Stimulated activated CD4-positive, alpha-beta T cell treated with anti-CD3 and anti-CD28 coated beads, Interleukin-15, amount 100 ng/mL, for 48 hours (primary cell): Measurements from ENCODE around the gene PPFIA3.
"Not testable (repeated sequence)": the region's sequence is repeated elsewhere in the genome, so short reads cannot be mapped to it uniquely, and the experiment has no call there.

ENCODE experiments used
- DNase-seq, 2 donors: peaks; one replicate each; pipeline ENCODE4 v3.0.0-alpha.2; 2020; ENCODE audit warnings: low read depth in 2 of 2

The PPFIA3 gene

GRCh38 chr19:49150106-49150943 is 31.0 kb downstream of the PPFIA3 start:
- peak in 1 of 2 donors; percentile 18 for DNase-seq

DNA sequence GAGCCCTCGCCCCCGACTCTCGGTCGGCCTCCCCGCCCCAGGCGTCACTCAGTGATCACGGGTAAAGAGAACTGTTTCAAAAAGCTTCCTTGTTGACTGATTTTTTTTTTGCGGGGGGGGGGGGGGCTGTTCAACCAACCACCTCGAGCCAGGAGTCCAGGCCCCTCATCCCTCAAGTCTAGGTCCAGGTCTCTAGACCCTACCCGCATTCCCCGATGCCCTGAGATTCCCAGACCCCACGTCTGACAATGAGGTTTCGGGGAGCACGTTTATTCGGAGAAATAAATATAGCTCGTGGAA is 31.6 kb downstream of the PPFIA3 start:
- DNase-seq, result no peak

- DNase-seq, result no peak
These were observed 32.1 kb downstream of the PPFIA3 start for GRCh38 chr19:49151267-49152118.

DNA sequence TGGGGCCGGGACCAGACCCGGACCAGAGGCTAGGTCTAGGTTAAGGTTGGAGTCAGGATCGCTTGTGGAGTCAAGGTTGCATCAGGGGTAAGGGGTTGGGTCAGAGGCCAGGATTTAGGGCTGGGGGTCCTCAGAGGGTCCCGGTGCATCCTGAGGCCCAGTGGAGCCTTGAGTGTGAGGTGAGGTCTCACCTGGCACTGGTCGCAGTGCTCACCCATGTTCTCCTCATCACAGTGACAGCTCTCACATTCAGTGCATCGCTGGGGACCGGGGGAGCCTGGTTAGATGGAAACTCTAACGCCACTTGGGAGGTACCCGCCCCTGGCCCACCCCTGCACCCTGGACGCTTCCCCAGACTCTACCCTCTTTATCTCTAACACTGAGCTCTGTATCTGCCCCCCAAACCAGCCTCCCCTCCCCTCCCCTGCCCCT is 32.8 kb downstream of the PPFIA3 start:
- DNase-seq, result no peak

DNA sequence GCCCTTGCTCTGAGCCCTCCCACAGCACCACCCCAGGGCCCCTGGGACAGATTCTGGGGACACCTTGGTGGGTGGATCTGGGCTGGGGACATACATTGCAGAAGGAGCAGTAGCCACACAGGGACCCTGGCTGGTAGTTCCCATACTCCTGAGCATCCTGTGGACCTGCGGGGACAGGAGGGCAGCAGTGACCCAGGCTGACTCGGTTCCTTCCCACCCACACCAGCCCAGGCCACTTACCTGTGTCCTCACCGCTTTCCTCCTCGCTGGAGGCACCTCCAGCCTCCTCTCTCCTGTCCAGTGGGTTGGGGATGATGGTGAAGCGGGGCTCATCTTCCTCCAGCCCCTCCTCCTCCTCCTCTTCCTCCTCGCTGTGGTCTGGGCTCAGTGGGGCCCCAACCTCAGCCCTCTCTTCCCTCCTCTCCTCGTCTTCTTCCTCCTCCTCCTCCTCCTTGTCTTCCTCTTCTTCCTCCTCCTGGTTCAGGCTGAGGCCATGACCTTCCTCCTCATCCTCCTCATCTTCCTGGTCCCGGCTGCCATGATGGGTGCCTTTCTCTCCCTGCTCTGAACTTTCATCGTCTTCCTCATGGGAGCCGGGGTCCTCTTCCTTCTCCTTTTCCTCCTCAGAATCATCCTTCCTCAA is 33.9 kb downstream of the PPFIA3 start:
- no peak for DNase-seq

- no peak for DNase-seq
These were observed 34.9 kb downstream of the PPFIA3 start for GRCh38 chr19:49154279-49154678.

DNA sequence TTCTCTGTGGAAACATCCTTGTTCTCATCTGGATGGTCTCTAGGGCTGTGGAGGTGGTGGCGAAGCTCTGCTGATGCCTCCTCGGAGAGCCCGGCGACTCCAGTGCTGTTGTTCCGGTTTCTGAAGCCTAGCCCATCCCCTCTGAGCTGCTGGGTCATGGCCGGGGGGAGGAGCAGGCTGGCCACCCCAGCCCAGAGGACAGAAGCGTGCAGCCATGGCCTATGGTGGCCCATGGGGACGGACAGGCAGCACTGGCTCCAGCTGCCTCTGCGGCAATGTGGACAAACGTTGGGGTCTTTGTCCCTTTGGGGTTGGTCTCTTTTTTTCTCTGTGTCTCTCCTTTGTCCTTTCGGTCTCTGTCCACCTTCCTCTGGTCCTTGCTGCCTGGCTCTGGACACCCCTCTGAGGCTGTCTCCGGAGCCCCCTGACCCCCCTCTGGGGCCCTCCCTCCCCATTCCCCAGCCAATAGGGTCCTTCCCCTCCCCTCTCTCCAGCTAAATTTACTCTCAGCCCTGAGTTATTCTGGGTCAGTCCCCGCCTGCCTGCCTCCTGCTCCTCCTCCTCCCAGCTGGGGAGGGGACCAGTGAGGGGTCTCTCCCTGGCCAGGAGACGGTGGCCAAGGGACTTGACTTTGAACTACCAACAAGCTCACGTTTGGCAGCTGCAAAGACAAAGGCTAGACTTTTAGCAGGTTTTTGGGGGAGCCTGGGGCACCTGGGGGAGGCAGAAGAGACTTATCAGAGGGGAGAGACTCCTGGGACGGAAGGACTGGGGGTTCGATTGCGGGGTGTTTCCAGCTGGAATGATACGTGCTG is 35.9 kb downstream of the PPFIA3 start, which contains the start of gene HRC:
HRC (minus strand) TSS at position 392 of the 815 bp plus-strand sequence; CDS start at position 233, 159 bp downstream.
- DNase-seq, result no peak

DNA sequence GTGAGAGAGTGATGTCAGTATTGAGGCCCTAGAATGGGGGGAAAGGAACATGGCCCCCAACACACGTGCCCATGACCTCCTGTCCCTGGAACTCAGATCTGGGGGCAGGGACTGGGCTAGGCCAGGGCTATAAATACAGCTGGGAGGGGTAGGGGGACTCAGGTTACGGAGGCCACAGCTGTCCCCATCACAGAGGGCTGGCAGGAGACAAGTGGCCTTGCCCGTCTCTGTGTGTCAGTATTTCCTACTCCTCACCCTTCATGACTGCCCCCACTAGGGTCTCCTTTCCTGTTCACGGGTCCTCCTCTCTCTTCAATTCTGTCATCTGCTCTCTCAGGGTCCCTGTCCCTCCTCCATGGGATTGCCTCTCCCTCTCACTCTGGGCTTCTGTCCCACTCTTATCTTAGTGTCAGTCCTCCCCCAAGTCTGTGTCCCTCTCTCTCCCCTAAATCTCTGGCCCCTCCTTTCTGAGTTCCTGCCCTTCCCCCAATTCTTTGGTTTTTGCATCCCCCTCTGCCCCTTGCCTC is 36.5 kb downstream of the PPFIA3 start:
- DNase-seq, result no peak

GRCh38 chr19:49157445-49158224 is 38.3 kb downstream of the PPFIA3 start, which contains the start of gene TRPM4:
Gene TRPM4 (plus strand): TSS chr19:49157792. CDS start chr19:49157867, 75 bp downstream.
- DNase-seq, result peak in 1 of 2 donors; percentile 51

DNA sequence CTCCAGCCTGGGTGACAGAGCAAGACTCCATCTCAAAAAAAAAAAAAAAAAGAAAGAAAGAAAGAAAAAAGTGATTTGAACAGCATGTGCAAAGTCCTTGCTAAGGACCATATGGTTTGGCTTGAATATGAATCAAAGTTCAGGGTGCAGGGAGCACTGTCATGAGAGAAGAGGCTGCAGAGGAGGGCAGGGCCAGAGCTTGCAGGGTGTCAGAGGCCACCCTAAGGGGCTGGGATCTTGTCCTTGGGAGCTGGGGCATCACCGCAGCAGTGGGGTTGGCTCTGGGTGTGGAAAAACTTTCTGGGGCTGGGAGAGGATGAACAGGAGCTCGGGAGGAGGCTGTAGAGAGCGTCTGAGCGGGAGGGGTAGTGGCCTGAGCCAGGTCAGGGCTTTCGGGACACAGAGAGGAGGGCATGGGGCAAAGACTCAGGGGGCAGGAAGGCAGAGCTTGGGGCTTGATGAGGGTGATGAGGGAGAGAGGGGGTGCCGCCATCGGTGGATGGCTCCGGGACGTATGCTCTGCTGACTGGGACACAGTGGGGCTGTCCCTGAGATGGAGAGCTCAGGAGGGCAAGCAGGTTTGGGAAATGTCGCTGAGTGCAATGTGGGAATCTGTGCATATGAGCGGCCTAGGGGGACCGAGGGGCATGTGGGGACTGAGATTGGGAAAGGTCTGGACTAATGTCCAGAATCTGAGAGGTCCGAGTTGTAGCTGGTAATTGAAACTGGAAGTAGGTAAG is 41.3 kb downstream of the PPFIA3 start:
- DNase-seq, result no peak

DNA sequence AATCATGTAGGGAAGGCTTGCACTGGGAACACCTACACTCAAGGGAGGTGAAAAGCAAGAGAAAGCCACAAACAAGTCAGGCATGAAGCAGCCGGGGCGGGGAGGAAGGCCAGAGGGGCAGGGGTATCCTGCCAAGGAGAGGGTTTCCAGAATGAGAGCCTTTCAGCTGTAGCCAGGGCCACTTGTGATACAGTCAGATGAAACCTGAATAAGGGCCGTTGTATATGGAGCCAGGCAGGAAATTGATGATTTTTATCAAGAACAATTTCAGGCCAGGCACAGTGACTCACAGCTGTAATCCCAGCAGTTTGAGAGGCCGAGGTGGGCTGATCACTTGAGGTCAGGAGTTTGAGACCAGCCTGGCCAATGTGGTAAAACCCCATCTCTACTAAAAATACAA is 42.6 kb downstream of the PPFIA3 start:
- no peak for DNase-seq

GRCh38 chr19:49165111-49165750 is 45.9 kb downstream of the PPFIA3 start:
- no peak for DNase-seq

DNA sequence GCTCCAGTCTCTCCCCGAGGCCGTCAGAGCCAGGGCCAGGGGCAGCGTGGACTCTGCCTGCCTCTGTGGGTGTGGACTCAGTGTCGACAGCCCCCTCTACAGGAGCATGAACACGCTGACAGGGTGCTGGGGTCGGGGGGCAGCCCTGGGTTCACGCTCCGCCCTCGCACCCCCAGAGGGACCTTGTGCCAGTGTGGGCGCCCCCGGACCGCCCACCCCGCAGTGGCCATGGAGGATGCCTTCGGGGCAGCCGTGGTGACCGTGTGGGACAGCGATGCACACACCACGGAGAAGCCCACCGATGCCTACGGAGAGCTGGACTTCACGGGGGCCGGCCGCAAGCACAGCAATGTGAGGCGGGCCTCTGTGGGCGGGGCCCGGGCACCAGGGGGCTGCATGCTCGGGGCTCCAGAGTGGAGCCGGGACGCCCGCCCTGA is 46.5 kb downstream of the PPFIA3 start:
- no peak for DNase-seq

DNA sequence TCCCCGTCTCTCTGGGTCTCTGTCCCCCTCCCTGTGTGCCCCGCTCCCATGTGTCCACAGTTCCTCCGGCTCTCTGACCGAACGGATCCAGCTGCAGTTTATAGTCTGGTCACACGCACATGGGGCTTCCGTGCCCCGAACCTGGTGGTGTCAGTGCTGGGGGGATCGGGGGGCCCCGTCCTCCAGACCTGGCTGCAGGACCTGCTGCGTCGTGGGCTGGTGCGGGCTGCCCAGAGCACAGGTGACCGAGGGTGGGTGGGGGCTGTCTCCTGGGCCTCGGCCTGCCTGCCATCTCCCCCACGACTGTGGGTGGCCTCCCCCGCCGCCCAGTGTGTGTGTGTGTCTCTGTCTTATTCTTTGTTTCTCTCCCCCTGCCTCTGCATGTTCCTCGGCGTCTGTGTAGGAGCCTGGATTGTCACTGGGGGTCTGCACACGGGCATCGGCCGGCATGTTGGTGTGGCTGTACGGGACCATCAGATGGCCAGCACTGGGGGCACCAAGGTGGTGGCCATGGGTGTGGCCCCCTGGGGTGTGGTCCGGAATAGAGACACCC is 48.6 kb downstream of the PPFIA3 start:
- no peak for DNase-seq

- DNase-seq, result no peak
These were observed 49.1 kb downstream of the PPFIA3 start for GRCh38 chr19:49168421-49168820.

- DNase-seq, result no peak
These were observed 53.9 kb downstream of the PPFIA3 start for GRCh38 chr19:49173198-49173597.

GRCh38 chr19:49180659-49181058 is 61.3 kb downstream of the PPFIA3 start:
- DNase-seq, result no peak

DNA sequence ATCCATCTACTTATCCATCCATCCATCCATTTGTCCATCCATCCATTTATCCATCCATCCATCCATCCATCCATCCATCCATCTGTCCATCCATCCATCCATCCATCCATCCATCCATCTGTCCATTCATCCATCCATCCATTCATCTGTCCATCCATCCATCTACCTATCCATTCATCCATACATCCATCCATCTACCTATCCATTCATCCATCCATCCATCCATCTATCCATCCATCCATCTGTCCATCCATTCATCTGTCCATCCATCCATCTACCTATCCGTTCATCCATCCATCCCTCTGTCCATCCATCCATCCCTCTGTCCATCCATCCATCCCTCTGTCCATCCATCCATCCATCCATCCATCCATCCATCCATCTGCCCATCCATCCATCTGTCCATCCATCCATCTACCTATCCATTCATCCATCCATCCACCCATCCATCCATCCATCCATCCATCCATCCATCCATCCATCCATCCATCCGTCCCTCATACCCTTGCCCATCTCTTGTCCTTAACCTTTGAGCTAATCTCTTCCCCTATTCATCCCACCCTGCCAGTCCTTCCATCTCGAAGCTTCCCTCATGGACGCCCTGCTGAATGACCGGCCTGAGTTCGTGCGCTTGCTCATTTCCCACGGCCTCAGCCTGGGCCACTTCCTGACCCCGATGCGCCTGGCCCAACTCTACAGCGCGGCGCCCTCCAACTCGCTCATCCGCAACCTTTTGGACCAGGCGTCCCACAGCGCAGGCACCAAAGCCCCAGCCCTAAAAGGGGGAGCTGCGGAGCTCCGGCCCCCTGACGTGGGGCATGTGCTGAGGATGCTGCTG is 62.9 kb downstream of the PPFIA3 start:
- DNase-seq, result not testable (repeated sequence)
